HCT116 (cell line): Measurements from ENCODE around the gene CDH7. TPM values are rescaled to one million over a fixed set of nuclear protein-coding genes. Genes with fewer than 3 reads are reported as not detected.

ENCODE experiments used
- ATAC-seq: fragments of 200-7000 bp; cut with Tn5 transposase; 2 replicates; pipeline ENCODE4 v1.9.1; 2020; ENCODE audit warnings: mild to moderate bottlenecking, moderate library complexity
- BruUV-seq: library from RNA; stranded (reverse); fragments of 400-500 nt; replicated peaks from 2 replicates; lab custom pipeline; 2021; lab: Mats Ljungman, UMichigan
- CTCF ChIA-PET: fragments of 300-600 bp; sonication (Branson Sonifier 250); formaldehyde crosslinking; loops from one replicate; lab custom pipeline; 2021; ENCODE audit warnings: antibody characterized with exemption; lab: Charles Lee
- POLR2A ChIA-PET: fragments of 300-600, 350-600 bp; sonication (Branson Sonifier 250); formaldehyde crosslinking; loops from one replicate; lab custom pipeline; 2021; ENCODE audit warnings: antibody characterized with exemption; lab: Charles Lee
- RAD21 ChIA-PET, 2 experiments: fragments of 300-600 bp; sonication (Branson Sonifier 250); formaldehyde crosslinking; loops; one replicate each; lab custom pipeline; 2023; ENCODE audit warnings: low total read pairs in 2 of 2; ENCODE audit not compliant: uncharacterized antibody in 2 of 2, unreplicated experiment in 2 of 2, low non-redundant PET in 1 of 2; lab: Charles Lee
- DNase-seq: peaks from one replicate; pipeline ENCODE4 v3.0.0-alpha.2; 2010; ENCODE audit warnings: low read depth, low spot score
- H2AFZ ChIP-seq: fragments of 200-600 bp; shearing (Covaris generic), sonication (generic); 2 replicates; pipeline ENCODE4 v1.6.1; 2017; ENCODE audit warnings: low read depth, mixed run types, mixed read lengths, antibody characterized with exemption, low read length; ENCODE audit not compliant: poor library complexity, severe bottlenecking
- H3K27ac ChIP-seq: 2 replicates; pipeline ENCODE4 v1.5.1; 2012; ENCODE audit warnings: low read depth, low read length
- H3K27me3 ChIP-seq: fragments of 200-600 bp; sonication (generic); 2 replicates; pipeline ENCODE4 v1.6.1; 2016; ENCODE audit warnings: mixed run types, low read length, mixed read lengths; ENCODE audit not compliant: insufficient read depth
- H3K36me3 ChIP-seq, 2 experiments: fragments of 200-500 bp in 1 of 2; fragments of 200-600 bp in 1 of 2; sonication (Bioruptor generic) in 1 of 2; sonication (generic) in 1 of 2; 2 replicates each; pipeline versions ENCODE4 v1.5.1 to v1.6.1; 2014 to 2016; ENCODE audit warnings: low read length in 2 of 2, inconsistent platforms in 1 of 2, mixed read lengths in 1 of 2, mixed run types in 1 of 2; ENCODE audit not compliant: insufficient read depth in 2 of 2, control insufficient read depth in 1 of 2
- H3K4me1 ChIP-seq, 2 experiments: fragments of 200-600 bp in 1 of 2; sonication (generic) in 1 of 2; 2 replicates each; pipeline versions ENCODE4 v1.5.1 to v1.6.1; 2012 to 2017; ENCODE audit warnings: low read length in 2 of 2, inconsistent platforms in 1 of 2, mild to moderate bottlenecking in 1 of 2, mixed read lengths in 1 of 2, mixed run types in 1 of 2, moderate library complexity in 1 of 2; ENCODE audit not compliant: insufficient read depth in 2 of 2, control insufficient read depth in 1 of 2
- H3K4me2 ChIP-seq: fragments of 200-600 bp; sonication (generic); 2 replicates; pipeline ENCODE4 v1.6.1; 2017; ENCODE audit warnings: mixed run types, low read length, mixed read lengths
- H3K4me3 ChIP-seq, 2 experiments: fragments of 200-600 bp in 1 of 2; sonication (generic) in 1 of 2; replicated peaks in 1 of 2; 2 replicates each; pipeline ENCODE4 v1.5.1; 2011 to 2016; ENCODE audit warnings: low read length in 2 of 2, control low read depth in 1 of 2, low read depth in 1 of 2, mild to moderate bottlenecking in 1 of 2, mixed read lengths in 1 of 2, mixed run types in 1 of 2
- H3K79me2 ChIP-seq: fragments of 200-600 bp; sonication (generic); 2 replicates; pipeline ENCODE4 v1.6.1; 2017; ENCODE audit warnings: mild to moderate bottlenecking, mixed run types, low read length, moderate library complexity, mixed read lengths; ENCODE audit not compliant: insufficient read depth
- H3K9ac ChIP-seq: fragments of 200-600 bp; sonication (generic); 2 replicates; pipeline ENCODE4 v1.6.1; 2016; ENCODE audit warnings: low read length, mixed read lengths
- H3K9me2 ChIP-seq: fragments of 200-600 bp; sonication (generic), shearing (Covaris generic); 2 replicates; pipeline ENCODE4 v1.6.1; 2017; ENCODE audit warnings: mixed run types, mild to moderate bottlenecking, moderate library complexity; ENCODE audit not compliant: insufficient read depth
- H3K9me3 ChIP-seq, 2 experiments: fragments of 200-500 bp in 1 of 2; fragments of 200-600 bp in 1 of 2; sonication (Bioruptor generic) in 1 of 2; sonication (generic) in 1 of 2; 2 replicates each; pipeline ENCODE4 v1.6.1; 2014 to 2017; ENCODE audit warnings: low read length in 2 of 2, mixed read lengths in 2 of 2, inconsistent platforms in 1 of 2, low read depth in 1 of 2, mild to moderate bottlenecking in 1 of 2, mixed run types in 1 of 2, moderate library complexity in 1 of 2; ENCODE audit not compliant: control insufficient read depth in 1 of 2, insufficient read depth in 1 of 2
- H4K20me1 ChIP-seq: fragments of 200-600 bp; sonication (generic), shearing (Covaris generic); 2 replicates; pipeline ENCODE4 v1.6.1; 2017; ENCODE audit warnings: mixed run types, mild to moderate bottlenecking, moderate library complexity; ENCODE audit not compliant: insufficient read depth
- CBX3 ChIP-seq: IDR thresholded peaks from 2 replicates; pipeline ENCODE4 v1.6.1; 2012; ENCODE audit warnings: low read depth
- CEBPB ChIP-seq: IDR thresholded peaks from 2 replicates; pipeline ENCODE4 v1.6.1; 2012; ENCODE audit warnings: low read depth
- EGR1 ChIP-seq: IDR thresholded peaks from 2 replicates; pipeline ENCODE4 v1.6.1; 2012; ENCODE audit warnings: low read depth
- EZH2 ChIP-seq: fragments of 200-600 bp; sonication (generic); IDR thresholded peaks from 2 replicates; pipeline ENCODE4 v1.6.1; 2017; ENCODE audit warnings: antibody characterized with exemption, mixed run types
- EZH2phosphoT487 ChIP-seq: fragments of 200-600 bp; IDR thresholded peaks from 2 replicates; pipeline ENCODE4 v1.6.1; 2018; ENCODE audit warnings: antibody characterized with exemption, borderline replicate concordance
- JUND ChIP-seq: IDR thresholded peaks from 2 replicates; pipeline ENCODE4 v1.6.1; 2012
- POLR2A ChIP-seq: IDR thresholded peaks from 2 replicates; pipeline ENCODE4 v1.7.0; 2011; ENCODE audit warnings: borderline replicate concordance; ENCODE audit not compliant: insufficient read depth, insufficient read length; ENCODE audit errors: extremely low read depth
- POLR2AphosphoS5 ChIP-seq: IDR thresholded peaks from 2 replicates; pipeline ENCODE4 v1.6.1; 2011; ENCODE audit warnings: mild to moderate bottlenecking, low read depth, low read length, moderate library complexity
- RAD21 ChIP-seq: IDR thresholded peaks from 2 replicates; pipeline ENCODE4 v1.6.1; 2012; ENCODE audit warnings: low read depth, mild to moderate bottlenecking
- SIN3A ChIP-seq: IDR thresholded peaks from 2 replicates; pipeline ENCODE4 v1.6.1; 2012; ENCODE audit warnings: low read depth
- SP1 ChIP-seq: IDR thresholded peaks from 2 replicates; pipeline ENCODE4 v1.6.1; 2012; ENCODE audit warnings: low read depth
- SRF ChIP-seq: IDR thresholded peaks from 2 replicates; pipeline ENCODE4 v1.6.1; 2012; ENCODE audit warnings: low read depth
- TCF7L2 ChIP-seq: IDR thresholded peaks from 2 replicates; pipeline ENCODE4 v1.7.0; 2011; ENCODE audit warnings: borderline replicate concordance, inconsistent platforms; ENCODE audit not compliant: insufficient read depth, insufficient read length; ENCODE audit errors: extremely low read depth
- YY1 ChIP-seq: IDR thresholded peaks from 2 replicates; pipeline ENCODE4 v1.6.1; 2011; ENCODE audit warnings: low read length, low read depth, moderate library complexity, mild to moderate bottlenecking; ENCODE audit not compliant: insufficient replicate concordance; ENCODE audit errors: extremely low read depth
- ZNF274 ChIP-seq: fragments of 200-500 bp; sonication (Bioruptor generic); IDR thresholded peaks from 2 replicates; pipeline ENCODE4 v1.6.1; 2014; ENCODE audit warnings: mild to moderate bottlenecking, low read depth, low read length, inconsistent platforms
- intact Hi-C: fragments of 100-400 bp; cut with micrococcal nuclease; formaldehyde crosslinking; loops from 2 replicates; pipeline ENCODE4 v1.10.0; 2022
- total RNA-seq: library from RNA; stranded (reverse); gene quantifications from one replicate; pipeline ENCODE4 v1.2.1, GENCODE V29; 2021; ENCODE audit not compliant: unreplicated experiment
- TF ChIP-seq, protein P1 (sequence below): IDR thresholded peaks from 2 replicates; pipeline ENCODE4 v1.6.1; 2012
- TF ChIP-seq, protein P2 (sequence below): IDR thresholded peaks from 2 replicates; pipeline ENCODE4 v1.6.1; 2012
- TF ChIP-seq, protein P3 (sequence below), 3 experiments: fragments of 200-600 bp in 1 of 3; sonication (generic) in 1 of 3; IDR thresholded peaks in 2 of 3; conservative IDR thresholded peaks in 1 of 3; 2 replicates each; pipeline ENCODE4 v1.5.1; 2012 to 2017; ENCODE audit warnings: low read depth in 2 of 3, low read length in 2 of 3, antibody characterized with exemption in 1 of 3, borderline replicate concordance in 1 of 3, control low read depth in 1 of 3, mild to moderate bottlenecking in 1 of 3, mixed read lengths in 1 of 3, mixed run types in 1 of 3, moderate library complexity in 1 of 3; ENCODE audit not compliant: insufficient read depth in 1 of 3
- TF ChIP-seq, protein P4 (sequence below): IDR thresholded peaks from 2 replicates; pipeline ENCODE4 v1.6.1; 2011; ENCODE audit warnings: mild to moderate bottlenecking, low read length, moderate library complexity; ENCODE audit not compliant: insufficient replicate concordance; ENCODE audit errors: extremely low read depth

Gene CDH7
- total RNA-seq, 1 experiment from 2014 or later = not detected

DNA sequence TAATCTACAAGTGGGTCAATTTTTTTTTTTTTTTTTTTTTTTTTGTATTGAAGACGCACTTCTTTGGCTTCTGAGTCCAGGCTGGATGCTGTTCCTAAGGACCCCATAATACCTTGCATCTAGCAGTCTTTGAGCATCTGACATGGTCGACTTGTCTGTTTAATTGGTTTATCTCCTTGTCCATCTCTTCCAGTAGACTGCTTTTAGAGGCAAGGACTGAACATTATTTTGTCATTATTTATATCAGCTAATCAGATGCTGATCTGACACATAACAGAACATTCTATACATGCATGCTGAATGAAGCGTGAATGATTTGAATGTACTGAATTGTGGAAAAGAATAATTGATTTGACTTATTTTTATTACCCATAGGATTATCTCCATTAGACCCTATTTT lies 118.7 kb downstream of the CDH7 start:
- Histone ChIP-seq H3K4me3 (no peak overlapping the region), H3K4me2 (no peak overlapping the region), H3K27me3 (no peaks in the 10 kb centered on the region), H2AFZ (no peak overlapping the region), H4K20me1 (no peaks in the 10 kb centered on the region), H3K36me3 (no peaks in the 10 kb centered on the region), H3K9ac (no peak overlapping the region), H3K9me2 (no peaks in the 10 kb centered on the region), H3K9me3 (peaks cover 0 to 11% of the 10 kb centered on the region in 2 experiments; a peak in 2 of 4 replicates), H3K27ac (no peak overlapping the region), H3K79me2 (no peaks in the 10 kb centered on the region), H3K4me1 (no peaks in the 10 kb centered on the region)
- TF ChIP-seq EZH2phosphoT487 (no peak), SIN3A (no peak), POLR2AphosphoS5 (no peak), RAD21 (no peak), CEBPB (no peak), EZH2 (no peak), YY1 (no peak), EGR1 (no peak), ZNF274 (no peak), SP1 (no peak), JUND (no peak), SRF (no peak)
- TF ChIP-seq, protein P1, sequence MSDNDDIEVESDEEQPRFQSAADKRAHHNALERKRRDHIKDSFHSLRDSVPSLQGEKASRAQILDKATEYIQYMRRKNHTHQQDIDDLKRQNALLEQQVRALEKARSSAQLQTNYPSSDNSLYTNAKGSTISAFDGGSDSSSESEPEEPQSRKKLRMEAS = no peak
- ChIA-PET CTCF (no interaction called here), POLR2A (no interaction called here), RAD21 (no interaction called here)
- no peak for DNase-seq
- no TSS peak for BruUV-seq
- intact Hi-C loops = no loop called here
- ATAC-seq = no peak

DNA sequence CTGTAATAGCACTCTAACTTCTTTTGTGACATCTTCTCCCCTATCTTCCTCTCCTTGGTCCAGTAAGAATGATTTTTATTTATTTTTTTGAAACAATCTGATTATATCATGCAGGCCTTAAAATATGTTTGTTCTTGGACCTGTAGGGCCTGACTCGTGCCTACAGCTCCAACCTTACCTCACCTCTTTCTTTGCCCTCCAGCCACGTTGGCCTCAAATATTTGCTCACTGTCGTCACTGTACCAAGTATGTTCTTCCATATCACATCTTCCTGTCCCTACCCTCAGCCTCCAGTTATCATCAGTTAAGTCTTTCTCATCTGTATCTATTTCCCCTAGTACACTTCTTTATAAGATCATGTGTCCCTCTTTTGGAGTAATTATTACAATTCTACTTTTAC lies 125.5 kb downstream of the CDH7 start:
- intact Hi-C loops = no loop called here
- no peaks in the 10 kb centered on the region for H4K20me1 ChIP-seq
- H3K9me3 ChIP-seq = peaks cover 9 to 20% of the 10 kb centered on the region in 2 experiments; a peak in 2 of 4 replicates
- no peaks in the 10 kb centered on the region for H3K79me2 ChIP-seq
- no peaks in the 10 kb centered on the region for H3K36me3 ChIP-seq
- RAD21 ChIA-PET = no interaction called here
- no peak overlapping the region for H3K4me3 ChIP-seq
- H3K27me3 ChIP-seq = no peaks in the 10 kb centered on the region
- CTCF ChIA-PET = no interaction called here
- POLR2A ChIA-PET = no interaction called here
- no TSS peak for BruUV-seq
- no peak overlapping the region for H3K27ac ChIP-seq
- DNase-seq (no peak), ATAC-seq (no peak)
- H3K9me2 ChIP-seq = no peaks in the 10 kb centered on the region
- no peak overlapping the region for H2AFZ ChIP-seq
- H3K4me2 ChIP-seq = no peak overlapping the region
- no peak overlapping the region for H3K9ac ChIP-seq
- H3K4me1 ChIP-seq = no peaks in the 10 kb centered on the region
- TF ChIP-seq TCF7L2 (no peak), ZNF274 (no peak), CBX3 (no peak), YY1 (no peak), EZH2 (no peak), EGR1 (no peak), POLR2A (no peak), RAD21 (no peak)
- TF ChIP-seq, protein P2, sequence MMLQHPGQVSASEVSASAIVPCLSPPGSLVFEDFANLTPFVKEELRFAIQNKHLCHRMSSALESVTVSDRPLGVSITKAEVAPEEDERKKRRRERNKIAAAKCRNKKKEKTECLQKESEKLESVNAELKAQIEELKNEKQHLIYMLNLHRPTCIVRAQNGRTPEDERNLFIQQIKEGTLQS = no peak
- TF ChIP-seq, protein P3, sequence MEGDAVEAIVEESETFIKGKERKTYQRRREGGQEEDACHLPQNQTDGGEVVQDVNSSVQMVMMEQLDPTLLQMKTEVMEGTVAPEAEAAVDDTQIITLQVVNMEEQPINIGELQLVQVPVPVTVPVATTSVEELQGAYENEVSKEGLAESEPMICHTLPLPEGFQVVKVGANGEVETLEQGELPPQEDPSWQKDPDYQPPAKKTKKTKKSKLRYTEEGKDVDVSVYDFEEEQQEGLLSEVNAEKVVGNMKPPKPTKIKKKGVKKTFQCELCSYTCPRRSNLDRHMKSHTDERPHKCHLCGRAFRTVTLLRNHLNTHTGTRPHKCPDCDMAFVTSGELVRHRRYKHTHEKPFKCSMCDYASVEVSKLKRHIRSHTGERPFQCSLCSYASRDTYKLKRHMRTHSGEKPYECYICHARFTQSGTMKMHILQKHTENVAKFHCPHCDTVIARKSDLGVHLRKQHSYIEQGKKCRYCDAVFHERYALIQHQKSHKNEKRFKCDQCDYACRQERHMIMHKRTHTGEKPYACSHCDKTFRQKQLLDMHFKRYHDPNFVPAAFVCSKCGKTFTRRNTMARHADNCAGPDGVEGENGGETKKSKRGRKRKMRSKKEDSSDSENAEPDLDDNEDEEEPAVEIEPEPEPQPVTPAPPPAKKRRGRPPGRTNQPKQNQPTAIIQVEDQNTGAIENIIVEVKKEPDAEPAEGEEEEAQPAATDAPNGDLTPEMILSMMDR (IDR thresholded peaks at IDR 0.05 in 2 of 3, conservative IDR thresholded peaks at IDR 0.05 in 1 of 3; ENCODE audit: borderline replicate concordance in 1 of 3, insufficient read depth in 1 of 3, low read depth in 2 of 3, low read length in 2 of 3) = no peak
- TF ChIP-seq, protein P4, sequence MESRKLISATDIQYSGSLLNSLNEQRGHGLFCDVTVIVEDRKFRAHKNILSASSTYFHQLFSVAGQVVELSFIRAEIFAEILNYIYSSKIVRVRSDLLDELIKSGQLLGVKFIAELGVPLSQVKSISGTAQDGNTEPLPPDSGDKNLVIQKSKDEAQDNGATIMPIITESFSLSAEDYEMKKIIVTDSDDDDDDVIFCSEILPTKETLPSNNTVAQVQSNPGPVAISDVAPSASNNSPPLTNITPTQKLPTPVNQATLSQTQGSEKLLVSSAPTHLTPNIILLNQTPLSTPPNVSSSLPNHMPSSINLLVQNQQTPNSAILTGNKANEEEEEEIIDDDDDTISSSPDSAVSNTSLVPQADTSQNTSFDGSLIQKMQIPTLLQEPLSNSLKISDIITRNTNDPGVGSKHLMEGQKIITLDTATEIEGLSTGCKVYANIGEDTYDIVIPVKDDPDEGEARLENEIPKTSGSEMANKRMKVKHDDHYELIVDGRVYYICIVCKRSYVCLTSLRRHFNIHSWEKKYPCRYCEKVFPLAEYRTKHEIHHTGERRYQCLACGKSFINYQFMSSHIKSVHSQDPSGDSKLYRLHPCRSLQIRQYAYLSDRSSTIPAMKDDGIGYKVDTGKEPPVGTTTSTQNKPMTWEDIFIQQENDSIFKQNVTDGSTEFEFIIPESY = no peak
